ENCODE data around the gene MUC22.
"Not testable (repeated sequence)": the region's sequence is repeated elsewhere in the genome, so short reads cannot be mapped to it uniquely, and the experiment has no call there.

MUC22 gene

GRCh38 chr6:31010393-31011060 is at the start of gene MUC22:
TSS of gene MUC22 (plus strand) at chr6:31010474. CDS start at chr6:31010707, 233 bp downstream.
- FAIRE-seq = no peak
- no peak for TF ChIP-seq CTCF (IDR thresholded peaks at IDR 0.05; ENCODE audit: insufficient read depth, missing control alignments)
- DNase-seq (ENCODE audit: insufficient read length, low spot score) = no peak

GRCh38 chr6:30960907-30961673 is 49.2 kb upstream of the MUC22 start:
- TF ChIP-seq CTCF (IDR thresholded peaks at IDR 0.05; ENCODE audit: insufficient read depth, missing control alignments) = no peak
- FAIRE-seq (no peak), DNase-seq (ENCODE audit: insufficient read length, low spot score) (no peak)

GRCh38 chr6:30962716-30963115 is 47.6 kb upstream of the MUC22 start:
- FAIRE-seq (no peak), DNase-seq (ENCODE audit: insufficient read length, low spot score) (no peak)
- no peak for TF ChIP-seq CTCF (IDR thresholded peaks at IDR 0.05; ENCODE audit: insufficient read depth, missing control alignments)

GRCh38 chr6:30963641-30964040 is 46.6 kb upstream of the MUC22 start:
- TF ChIP-seq CTCF (IDR thresholded peaks at IDR 0.05; ENCODE audit: insufficient read depth, missing control alignments) = no peak
- DNase-seq (ENCODE audit: insufficient read length, low spot score) (no peak), FAIRE-seq (no peak)

GRCh38 chr6:30964075-30964474 is 46.2 kb upstream of the MUC22 start:
- no peak for TF ChIP-seq CTCF (IDR thresholded peaks at IDR 0.05; ENCODE audit: insufficient read depth, missing control alignments)
- DNase-seq (ENCODE audit: insufficient read length, low spot score) (no peak), FAIRE-seq (no peak)

- DNase-seq (ENCODE audit: insufficient read length, low spot score) (no peak), FAIRE-seq (no peak)
- no peak for TF ChIP-seq CTCF (IDR thresholded peaks at IDR 0.05; ENCODE audit: insufficient read depth, missing control alignments)
Measured at GRCh38 chr6:30965140-30965601, 45.1 kb upstream of the MUC22 start.

DNA sequence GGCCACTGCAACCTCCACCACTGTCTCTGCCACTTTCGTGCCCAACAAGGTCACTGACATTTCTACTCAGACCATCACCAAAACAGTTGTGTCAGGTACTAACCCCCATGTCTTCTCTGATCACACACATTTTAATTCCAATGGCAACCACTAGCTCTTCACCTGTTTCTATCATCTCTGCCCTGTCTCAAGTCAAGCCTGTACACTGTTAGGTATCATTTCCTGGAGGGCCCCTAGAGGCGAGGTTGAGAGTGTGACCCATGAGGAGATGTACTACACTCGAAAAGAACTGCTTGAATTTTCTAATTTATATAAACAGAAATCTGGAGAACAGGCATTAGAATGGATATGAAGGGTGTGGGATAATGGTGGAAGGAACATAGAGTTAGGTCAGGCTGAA is 44.1 kb upstream of the MUC22 start:
- TF ChIP-seq CTCF (IDR thresholded peaks at IDR 0.05; ENCODE audit: insufficient read depth, missing control alignments) = no peak
- FAIRE-seq (no peak), DNase-seq (ENCODE audit: insufficient read length, low spot score) (no peak)

- FAIRE-seq; DNase-seq (ENCODE audit: insufficient read length, low spot score): not testable (repeated sequence)
Measured at GRCh38 chr6:30969171-30969570, 41.1 kb upstream of the MUC22 start.
